Natural killer cell (primary cell): ENCODE results near the gene CBY1. TPM values are rescaled to one million over a fixed set of nuclear protein-coding genes. Genes with fewer than 3 reads are reported as not detected.

Source experiments
- ATAC-seq, 3 donors: fragments of 150-1000 bp in 2 of 3; fragments of 200-7000 bp in 1 of 3; cut with Tn5 transposase; 1 replicate in 1 of 3; 2 replicates in 2 of 3; pipeline ENCODE4 v1.10.0; 2021; ENCODE audit warnings: mild to moderate bottlenecking in 2 of 3, moderate library complexity in 2 of 3
- DNase-seq, 2 donors: peaks; one replicate each; pipeline versions ENCODE4 v3.0.0 to v3.0.0-alpha.2; 2013 to 2021; ENCODE audit warnings: mixed read lengths in 1 of 2
- H3K27ac ChIP-seq: one replicate; pipeline ENCODE4 v1.5.1; 2013; ENCODE audit warnings: mild to moderate bottlenecking, low read length
- H3K27me3 ChIP-seq: one replicate; pipeline ENCODE4 v1.6.1; 2013; ENCODE audit warnings: low read length; ENCODE audit not compliant: control insufficient read depth, insufficient read depth
- H3K36me3 ChIP-seq: one replicate; pipeline ENCODE4 v1.6.1; 2013; ENCODE audit warnings: low read length; ENCODE audit not compliant: control insufficient read depth, insufficient read depth
- H3K4me1 ChIP-seq: one replicate; pipeline ENCODE4 v1.6.1; 2013; ENCODE audit warnings: low read length; ENCODE audit not compliant: control insufficient read depth, insufficient read depth
- H3K4me3 ChIP-seq: one replicate; pipeline ENCODE4 v1.5.1; 2013; ENCODE audit warnings: low read length
- H3K9me3 ChIP-seq: one replicate; pipeline ENCODE4 v1.6.1; 2013; ENCODE audit warnings: low read length; ENCODE audit not compliant: control insufficient read depth, insufficient read depth
- H3K27ac Mint-ChIP-seq, 2 donors: one replicate each; pipeline ENCODE4 v1.8.0; 2022; ENCODE audit warnings: mild to moderate bottlenecking in 2 of 2, mixed read lengths in 2 of 2, moderate library complexity in 1 of 2
- H3K27me3 Mint-ChIP-seq, 2 donors: one replicate each; pipeline ENCODE4 v1.8.0; 2022; ENCODE audit warnings: low read depth in 2 of 2, mixed read lengths in 2 of 2
- H3K36me3 Mint-ChIP-seq: one replicate; pipeline ENCODE4 v1.8.0; 2022; ENCODE audit warnings: mixed read lengths
- H3K4me1 Mint-ChIP-seq, 2 donors: one replicate each; pipeline ENCODE4 v1.8.0; 2022; ENCODE audit warnings: mixed read lengths in 2 of 2
- H3K4me3 Mint-ChIP-seq: one replicate; pipeline ENCODE4 v1.8.0; 2022; ENCODE audit warnings: mild to moderate bottlenecking, moderate library complexity, mixed read lengths
- H3K9me3 Mint-ChIP-seq, 2 donors: one replicate each; pipeline ENCODE4 v1.8.0; 2022; ENCODE audit warnings: mixed read lengths in 2 of 2
- WGBS: methylation state at CpG from one replicate; pipeline ENCODE4 v1.1.7; 2013; ENCODE audit warnings: missing lambda C conversion rate; ENCODE audit not compliant: insufficient coverage; 5-methylcytosine and 5-hydroxymethylcytosine counted together
- intact Hi-C: fragments of 100-400 bp; cut with micrococcal nuclease; formaldehyde crosslinking; loops from one replicate; pipeline ENCODE4 v1.14.2; 2022
- total RNA-seq, 4 donors: library from RNA; stranded (reverse); fragments of 120-200 nt in 1 of 4; gene quantifications; one replicate each; pipeline versions ENCODE4 v1.2.3 to v1.2.4, GENCODE V29; 2013 to 2022
- TF ChIP-seq, protein P1 (sequence below): fragments of 200-600 bp; IDR thresholded peaks from one replicate; pipeline ENCODE4 v1.8.0; 2022; ENCODE audit warnings: antibody characterized with exemption

The CBY1 gene
- total RNA-seq, 3 donors from 2014 or later (not counting 1 experiment from before 2014, with no cell fraction given), result 8.2 to 10.9 (median 10.8) TPM

DNA sequence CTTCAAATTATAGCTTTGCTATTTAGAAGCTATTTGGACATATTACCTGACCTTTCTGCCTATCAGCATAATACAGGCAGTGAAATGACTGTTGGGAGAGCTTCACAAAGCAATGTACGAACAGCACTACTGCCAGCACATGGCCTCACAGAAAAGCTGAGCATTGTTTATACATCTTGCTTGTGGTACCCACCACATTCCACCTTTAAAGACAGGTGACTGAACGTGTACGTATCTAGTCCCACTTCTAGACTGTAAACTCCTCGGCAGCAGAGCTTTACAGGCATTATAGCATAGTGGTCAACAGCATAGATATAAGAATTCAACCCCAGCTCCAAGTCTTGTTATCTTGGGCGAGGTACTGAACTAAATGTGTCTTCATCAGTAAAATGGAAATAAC, 42.7 kb downstream of the CBY1 start:
- TF ChIP-seq, protein P1, sequence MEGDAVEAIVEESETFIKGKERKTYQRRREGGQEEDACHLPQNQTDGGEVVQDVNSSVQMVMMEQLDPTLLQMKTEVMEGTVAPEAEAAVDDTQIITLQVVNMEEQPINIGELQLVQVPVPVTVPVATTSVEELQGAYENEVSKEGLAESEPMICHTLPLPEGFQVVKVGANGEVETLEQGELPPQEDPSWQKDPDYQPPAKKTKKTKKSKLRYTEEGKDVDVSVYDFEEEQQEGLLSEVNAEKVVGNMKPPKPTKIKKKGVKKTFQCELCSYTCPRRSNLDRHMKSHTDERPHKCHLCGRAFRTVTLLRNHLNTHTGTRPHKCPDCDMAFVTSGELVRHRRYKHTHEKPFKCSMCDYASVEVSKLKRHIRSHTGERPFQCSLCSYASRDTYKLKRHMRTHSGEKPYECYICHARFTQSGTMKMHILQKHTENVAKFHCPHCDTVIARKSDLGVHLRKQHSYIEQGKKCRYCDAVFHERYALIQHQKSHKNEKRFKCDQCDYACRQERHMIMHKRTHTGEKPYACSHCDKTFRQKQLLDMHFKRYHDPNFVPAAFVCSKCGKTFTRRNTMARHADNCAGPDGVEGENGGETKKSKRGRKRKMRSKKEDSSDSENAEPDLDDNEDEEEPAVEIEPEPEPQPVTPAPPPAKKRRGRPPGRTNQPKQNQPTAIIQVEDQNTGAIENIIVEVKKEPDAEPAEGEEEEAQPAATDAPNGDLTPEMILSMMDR, result no peak
- WGBS, result 86% methylated on average over 5 of the region's 5 CpGs
- peak overlapping the region; percentile 85 for H3K4me3 Mint-ChIP-seq
- no peaks in the 10 kb centered on the region for H3K27me3 Mint-ChIP-seq
- H3K4me1 ChIP-seq, result peaks cover 35% of the 10 kb centered on the region
- peak overlapping the region; percentile 97 for H3K27ac Mint-ChIP-seq
- intact Hi-C loops, result no loop called here
- H3K9me3 Mint-ChIP-seq, result no peaks in the 10 kb centered on the region
- no peaks in the 10 kb centered on the region for H3K27me3 ChIP-seq
- DNase-seq (peak in 1 of 2 donors; percentile 27), ATAC-seq (no peak)
- no peaks in the 10 kb centered on the region for H3K9me3 ChIP-seq
- H3K36me3 ChIP-seq, result no peaks in the 10 kb centered on the region
- H3K4me1 Mint-ChIP-seq, result peaks cover 51 to 59% of the 10 kb centered on the region in 2 donors
- H3K36me3 Mint-ChIP-seq, result peaks cover 6% of the 10 kb centered on the region
- H3K27ac ChIP-seq, result peak overlapping the region; percentile 83
- no peak overlapping the region for H3K4me3 ChIP-seq

DNA sequence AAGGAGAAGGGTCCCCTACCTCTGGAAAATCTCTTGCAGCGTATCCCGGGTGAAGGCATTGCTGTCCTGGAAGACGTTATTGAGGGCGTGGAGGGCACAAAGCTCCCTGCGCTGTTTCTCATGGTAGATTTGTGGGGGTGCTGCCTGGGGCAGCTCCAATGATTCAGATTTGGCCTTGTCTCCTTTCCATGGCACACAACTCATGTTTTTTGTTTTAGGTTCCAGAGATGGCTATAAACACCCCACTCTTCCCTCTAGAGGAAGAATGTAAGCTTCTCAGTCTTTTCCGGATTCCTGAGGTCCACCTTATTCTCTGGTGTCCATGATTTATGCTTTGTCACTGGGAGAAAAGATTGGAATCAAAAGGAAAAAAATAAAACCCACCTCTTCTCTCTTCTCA, 43.3 kb downstream of the CBY1 start:
- H3K27me3 ChIP-seq, result no peaks in the 10 kb centered on the region
- H3K27ac ChIP-seq, result peak overlapping the region; percentile 83
- ATAC-seq, result no peak
- TF ChIP-seq, protein P1, result no peak
- Mint-ChIP-seq H3K27ac (peak overlapping the region; percentile 97), H3K27me3 (no peaks in the 10 kb centered on the region), H3K36me3 (peaks cover 6% of the 10 kb centered on the region), H3K4me1 (peaks cover 50 to 60% of the 10 kb centered on the region in 2 donors), H3K4me3 (peak overlapping the region; percentile 85), H3K9me3 (no peaks in the 10 kb centered on the region)
- peak in 1 of 2 donors; percentile 28 for DNase-seq
- H3K4me1 ChIP-seq, result peaks cover 38% of the 10 kb centered on the region
- H3K9me3 ChIP-seq, result no peaks in the 10 kb centered on the region
- no peaks in the 10 kb centered on the region for H3K36me3 ChIP-seq
- intact Hi-C loops, result loop anchor here (2.0 kb wide), 1 partner anchor 19 kb away; the partner anchor contains the start of gene TOMM22
- 92% methylated on average over 5 of the region's 6 CpGs for WGBS
- peak overlapping the region; percentile 43 for H3K4me3 ChIP-seq

DNA sequence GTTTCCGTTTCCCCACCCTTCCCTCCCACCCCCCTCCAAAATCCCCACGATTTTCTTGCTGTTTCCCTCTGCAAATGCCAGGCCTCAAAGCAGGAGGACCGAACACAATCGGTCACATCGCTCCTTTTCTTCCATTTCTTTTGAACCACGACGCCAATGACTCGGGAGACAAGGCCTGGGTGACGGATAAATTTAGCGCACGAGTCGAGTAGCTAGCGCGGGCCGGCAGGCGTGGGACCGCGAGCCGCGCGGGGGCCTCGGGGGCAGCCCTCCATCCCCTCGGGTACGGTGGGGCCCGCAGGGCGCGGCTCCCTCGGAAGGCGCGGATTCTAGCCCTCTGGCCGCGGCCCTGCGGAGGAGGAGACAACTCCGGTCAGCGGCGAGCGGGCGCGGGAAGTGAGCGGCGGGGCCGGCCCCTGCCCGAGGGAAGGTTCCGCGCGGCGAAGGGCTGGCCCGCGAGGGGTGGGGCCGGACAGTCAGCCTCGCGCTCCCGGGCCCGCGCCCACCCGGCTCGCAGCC, 43.9 kb downstream of the CBY1 start:
- intact Hi-C loops, result loop anchor here (2.0 kb wide), 1 partner anchor 20 kb away; the partner anchor contains the start of gene TOMM22
- Mint-ChIP-seq H3K9me3 (no peaks in the 10 kb centered on the region), H3K36me3 (peaks cover 6% of the 10 kb centered on the region), H3K27ac (peak overlapping the region; percentile 97), H3K4me1 (peaks cover 50 to 61% of the 10 kb centered on the region in 2 donors), H3K4me3 (peak overlapping the region; percentile 92), H3K27me3 (no peaks in the 10 kb centered on the region)
- no peaks in the 10 kb centered on the region for H3K27me3 ChIP-seq
- H3K4me1 ChIP-seq, result peaks cover 43% of the 10 kb centered on the region
- peak overlapping the region; percentile 43 for H3K4me3 ChIP-seq
- no peaks in the 10 kb centered on the region for H3K9me3 ChIP-seq
- peak overlapping the region; percentile 83 for H3K27ac ChIP-seq
- TF ChIP-seq, protein P1, result no peak
- WGBS, result under 1% methylated on average over 57 of the region's 57 CpGs
- peak in 1 of 2 donors; percentile 67 for DNase-seq
- no peaks in the 10 kb centered on the region for H3K36me3 ChIP-seq
- ATAC-seq, result peak in 2 of 3 donors; percentile 22 to 40
